Measurements from ENCODE around the gene PRAMEF4. TPM values are rescaled to one million over a fixed set of nuclear protein-coding genes. Genes with fewer than 3 reads are reported as not detected.
"Not testable (repeated sequence)": the region's sequence is repeated elsewhere in the genome, so short reads cannot be mapped to it uniquely, and the experiment has no call there.

PRAMEF4 gene
- total RNA-seq, result not detected

- 71% methylated on average over 3 of the region's 3 CpGs; no CpG with 5 or more reads in 1 of the 2 donors for WGBS, 2 donors (ENCODE audit: low coverage in 1 of 2)
These were observed at the start of gene PRAMEF4 for GRCh38 chr1:12886101-12886500. PRAMEF4 (minus strand) TSS chr1:12886201; CDS start chr1:12883394, 2,807 bp downstream.

GRCh38 chr1:12924368-12924767, 38.4 kb upstream of the PRAMEF4 start:
- in situ Hi-C loops (cut with MboI; ENCODE audit: low pct_ligation_motif_present in 1 of 4, low pct_unique_long_range_greater_than_20kb in 1 of 4, low sequenced_read_pairs in 3 of 4); H3K4me1 ChIP-seq; H3K27me3 ChIP-seq; DNase-seq; H3K9me3 ChIP-seq; intact Hi-C loops (cut with DNase I; ENCODE audit: low total_unique reads); H3K27ac ChIP-seq; H3K4me3 ChIP-seq; H3K36me3 ChIP-seq: not testable (repeated sequence)
- no CpG with 5 or more reads among the region's 5 CpGs for WGBS, 2 donors (ENCODE audit: low coverage in 1 of 2)

More at GRCh38 chr1:12886101-12886500, at the start of gene PRAMEF4:
- H3K9me3 ChIP-seq; in situ Hi-C loops (cut with MboI; ENCODE audit: low pct_ligation_motif_present in 1 of 4, low pct_unique_long_range_greater_than_20kb in 1 of 4, low sequenced_read_pairs in 3 of 4); H3K36me3 ChIP-seq; H3K27ac ChIP-seq; intact Hi-C loops (cut with DNase I; ENCODE audit: low total_unique reads); H3K4me1 ChIP-seq; DNase-seq; H3K27me3 ChIP-seq; H3K4me3 ChIP-seq: not testable (repeated sequence)

- intact Hi-C loops (cut with DNase I; ENCODE audit: low total_unique reads); H3K4me3 ChIP-seq; H3K36me3 ChIP-seq; in situ Hi-C loops (cut with MboI; ENCODE audit: low pct_ligation_motif_present in 1 of 4, low pct_unique_long_range_greater_than_20kb in 1 of 4, low sequenced_read_pairs in 3 of 4); H3K27ac ChIP-seq; DNase-seq; H3K27me3 ChIP-seq; H3K9me3 ChIP-seq; H3K4me1 ChIP-seq: not testable (repeated sequence)
- WGBS, 2 donors (ENCODE audit: low coverage in 1 of 2), result 71% methylated on average over 2 of the region's 2 CpGs; no CpG with 5 or more reads in 1 of the 2 donors
These were observed 35.7 kb upstream of the PRAMEF4 start for GRCh38 chr1:12921749-12922148.

DNA sequence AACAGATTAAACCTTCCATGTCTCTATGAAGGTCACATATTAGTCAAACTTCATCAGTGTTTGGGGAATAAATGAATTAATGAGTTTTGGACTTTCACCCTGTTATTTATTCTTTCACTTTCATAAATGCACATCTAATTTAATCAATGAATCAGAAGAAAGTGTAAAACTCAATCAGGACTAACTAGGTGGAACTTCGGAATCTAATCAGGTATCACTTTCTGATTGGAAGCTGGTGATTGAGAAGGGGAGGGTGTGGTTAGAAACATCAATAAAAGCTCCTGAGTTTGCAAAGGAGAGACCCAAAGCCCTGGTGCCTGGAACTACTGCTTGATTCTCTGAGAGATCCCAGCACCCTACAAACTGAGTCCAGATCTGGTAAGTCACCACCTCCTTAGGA, 30.3 kb upstream of the PRAMEF4 start, which contains the start of gene PRAMEF7:
PRAMEF7 (plus strand) TSS at position 301 of the 400 bp plus-strand sequence. CDS start 1,083 bp downstream, outside the sequence.
- H3K36me3 ChIP-seq; H3K27me3 ChIP-seq; intact Hi-C loops (cut with DNase I; ENCODE audit: low total_unique reads); H3K27ac ChIP-seq; H3K9me3 ChIP-seq; H3K4me3 ChIP-seq; DNase-seq; in situ Hi-C loops (cut with MboI; ENCODE audit: low pct_ligation_motif_present in 1 of 4, low pct_unique_long_range_greater_than_20kb in 1 of 4, low sequenced_read_pairs in 3 of 4); H3K4me1 ChIP-seq: not testable (repeated sequence)
- WGBS, 2 donors (ENCODE audit: low coverage in 1 of 2), result no CpG with 5 or more reads among the region's 1 CpG

GRCh38 chr1:12903793-12904572, 18.0 kb upstream of the PRAMEF4 start:
- DNase-seq; in situ Hi-C loops (cut with MboI; ENCODE audit: low pct_ligation_motif_present in 1 of 4, low pct_unique_long_range_greater_than_20kb in 1 of 4, low sequenced_read_pairs in 3 of 4); H3K4me3 ChIP-seq; H3K9me3 ChIP-seq; H3K4me1 ChIP-seq; intact Hi-C loops (cut with DNase I; ENCODE audit: low total_unique reads); H3K27me3 ChIP-seq; H3K36me3 ChIP-seq; H3K27ac ChIP-seq: not testable (repeated sequence)
- WGBS, 2 donors (ENCODE audit: low coverage in 1 of 2), result 50% methylated on average over 2 of the region's 5 CpGs; no CpG with 5 or more reads in 1 of the 2 donors

GRCh38 chr1:12899186-12899585, 13.2 kb upstream of the PRAMEF4 start:
- H3K4me1 ChIP-seq; H3K36me3 ChIP-seq; in situ Hi-C loops (cut with MboI; ENCODE audit: low pct_ligation_motif_present in 1 of 4, low pct_unique_long_range_greater_than_20kb in 1 of 4, low sequenced_read_pairs in 3 of 4); H3K27ac ChIP-seq; H3K9me3 ChIP-seq; DNase-seq; H3K27me3 ChIP-seq; H3K4me3 ChIP-seq; intact Hi-C loops (cut with DNase I; ENCODE audit: low total_unique reads): not testable (repeated sequence)

DNA sequence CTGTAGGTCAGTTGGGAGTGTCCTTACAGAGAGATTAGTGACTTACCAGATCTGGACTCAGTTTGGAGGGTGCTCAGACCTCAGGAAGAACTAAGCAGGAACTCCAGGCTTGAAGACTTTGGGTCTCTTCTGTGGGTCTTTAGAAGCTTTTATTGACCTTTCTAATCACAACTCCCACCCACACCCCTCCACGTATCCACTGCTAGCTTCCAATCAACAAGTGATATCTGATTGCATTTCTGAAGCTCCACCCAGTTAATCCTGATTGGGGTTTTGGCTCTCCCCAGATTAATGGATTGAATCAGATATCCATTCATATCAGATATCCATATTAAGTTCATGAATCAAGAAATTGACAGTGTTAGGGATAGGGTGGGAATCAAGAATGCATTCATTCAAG, 12.2 kb upstream of the PRAMEF4 start, which contains the start of gene PRAMEF10:
PRAMEF10 (minus strand) TSS at position 101 of the 400 bp plus-strand sequence. CDS start 2,423 bp downstream, outside the sequence.
- WGBS, 2 donors (ENCODE audit: low coverage in 1 of 2), result no CpG with 5 or more reads among the region's 1 CpG
- in situ Hi-C loops (cut with MboI; ENCODE audit: low pct_ligation_motif_present in 1 of 4, low pct_unique_long_range_greater_than_20kb in 1 of 4, low sequenced_read_pairs in 3 of 4); DNase-seq; H3K27me3 ChIP-seq; H3K4me3 ChIP-seq; H3K36me3 ChIP-seq; intact Hi-C loops (cut with DNase I; ENCODE audit: low total_unique reads); H3K27ac ChIP-seq; H3K9me3 ChIP-seq; H3K4me1 ChIP-seq: not testable (repeated sequence)

GRCh38 chr1:12878453-12878852, 7.5 kb downstream of the PRAMEF4 start:
- H3K36me3 ChIP-seq; DNase-seq; H3K9me3 ChIP-seq; H3K4me1 ChIP-seq; intact Hi-C loops (cut with DNase I; ENCODE audit: low total_unique reads); H3K27ac ChIP-seq; H3K4me3 ChIP-seq; H3K27me3 ChIP-seq; in situ Hi-C loops (cut with MboI; ENCODE audit: low pct_ligation_motif_present in 1 of 4, low pct_unique_long_range_greater_than_20kb in 1 of 4, low sequenced_read_pairs in 3 of 4): not testable (repeated sequence)
- WGBS, 2 donors (ENCODE audit: low coverage in 1 of 2), result 89% methylated on average over 3 of the region's 4 CpGs; no CpG with 5 or more reads in 1 of the 2 donors

GRCh38 chr1:12863131-12863880, 22.7 kb downstream of the PRAMEF4 start:
- H3K4me1 ChIP-seq; DNase-seq; intact Hi-C loops (cut with DNase I; ENCODE audit: low total_unique reads); H3K27me3 ChIP-seq; H3K4me3 ChIP-seq; H3K27ac ChIP-seq; H3K9me3 ChIP-seq; H3K36me3 ChIP-seq; in situ Hi-C loops (cut with MboI; ENCODE audit: low pct_ligation_motif_present in 1 of 4, low pct_unique_long_range_greater_than_20kb in 1 of 4, low sequenced_read_pairs in 3 of 4): not testable (repeated sequence)
- 67% methylated on average over 2 of the region's 7 CpGs; no CpG with 5 or more reads in 1 of the 2 donors for WGBS, 2 donors (ENCODE audit: low coverage in 1 of 2)

- H3K4me1 ChIP-seq; in situ Hi-C loops (cut with MboI; ENCODE audit: low pct_ligation_motif_present in 1 of 4, low pct_unique_long_range_greater_than_20kb in 1 of 4, low sequenced_read_pairs in 3 of 4); H3K9me3 ChIP-seq; DNase-seq; H3K4me3 ChIP-seq; H3K27ac ChIP-seq; H3K27me3 ChIP-seq; H3K36me3 ChIP-seq; intact Hi-C loops (cut with DNase I; ENCODE audit: low total_unique reads): not testable (repeated sequence)
- 66% methylated on average over 2 of the region's 2 CpGs; no CpG with 5 or more reads in 1 of the 2 donors for WGBS, 2 donors (ENCODE audit: low coverage in 1 of 2)
These were observed 29.2 kb downstream of the PRAMEF4 start, which contains the start of gene PRAMEF2 for GRCh38 chr1:12856786-12857185. PRAMEF2 (plus strand) TSS chr1:12857086; CDS start chr1:12859010, 1,924 bp downstream.

All from transverse colon (tissue), 4 donors.